Measurements from ENCODE around the gene SYVN1. TPM values are rescaled to one million over a fixed set of nuclear protein-coding genes. Genes with fewer than 3 reads are reported as not detected.
A peak's percentile ranks its signal among the peaks of the same experiment; 100 is the strongest.
"Not testable (repeated sequence)": the region's sequence is repeated elsewhere in the genome, so short reads cannot be mapped to it uniquely, and the experiment has no call there.

SYVN1 gene
- total RNA-seq, 1 experiment from 2014 or later, result 74.9 TPM

- H3K36me3 Mint-ChIP-seq (ENCODE audit: insufficient read depth, unreplicated experiment), result no peaks in the 10 kb centered on the region
- DNase-seq (ENCODE audit: unreplicated experiment), result no peak
- H3K4me3 Mint-ChIP-seq (ENCODE audit: unreplicated experiment), result peak overlapping the region; percentile 45
- intact Hi-C loops (cut with micrococcal nuclease), result no loop called here
- ChIA-PET POLR2A (interaction anchor here (0.7 to 7.0 kb wide), 7 partner anchors 12 to 34 kb away, joined by 3 to 56 read pairs (median 9); partner anchors contain the start of genes CAPN1, FAU, MRPL49 and SYVN1), CTCF (no interaction called here)
- H3K27ac Mint-ChIP-seq (ENCODE audit: low read depth, unreplicated experiment), result peak overlapping the region; percentile 78
- no TSS peak for BruUV-seq (replicated peaks)
- no peaks in the 10 kb centered on the region for H3K27me3 Mint-ChIP-seq (ENCODE audit: insufficient read depth, unreplicated experiment)
- peaks cover 22% of the 10 kb centered on the region for H3K4me1 Mint-ChIP-seq (ENCODE audit: insufficient read depth, unreplicated experiment)
- no peaks in the 10 kb centered on the region for H3K9me3 Mint-ChIP-seq (ENCODE audit: unreplicated experiment)
- no peak for TF ChIP-seq CTCF (IDR thresholded peaks at IDR 0.05; ENCODE audit: unreplicated experiment)
These were observed 17.1 kb upstream of the SYVN1 start for GRCh38 chr11:65151331-65151899.

DNA sequence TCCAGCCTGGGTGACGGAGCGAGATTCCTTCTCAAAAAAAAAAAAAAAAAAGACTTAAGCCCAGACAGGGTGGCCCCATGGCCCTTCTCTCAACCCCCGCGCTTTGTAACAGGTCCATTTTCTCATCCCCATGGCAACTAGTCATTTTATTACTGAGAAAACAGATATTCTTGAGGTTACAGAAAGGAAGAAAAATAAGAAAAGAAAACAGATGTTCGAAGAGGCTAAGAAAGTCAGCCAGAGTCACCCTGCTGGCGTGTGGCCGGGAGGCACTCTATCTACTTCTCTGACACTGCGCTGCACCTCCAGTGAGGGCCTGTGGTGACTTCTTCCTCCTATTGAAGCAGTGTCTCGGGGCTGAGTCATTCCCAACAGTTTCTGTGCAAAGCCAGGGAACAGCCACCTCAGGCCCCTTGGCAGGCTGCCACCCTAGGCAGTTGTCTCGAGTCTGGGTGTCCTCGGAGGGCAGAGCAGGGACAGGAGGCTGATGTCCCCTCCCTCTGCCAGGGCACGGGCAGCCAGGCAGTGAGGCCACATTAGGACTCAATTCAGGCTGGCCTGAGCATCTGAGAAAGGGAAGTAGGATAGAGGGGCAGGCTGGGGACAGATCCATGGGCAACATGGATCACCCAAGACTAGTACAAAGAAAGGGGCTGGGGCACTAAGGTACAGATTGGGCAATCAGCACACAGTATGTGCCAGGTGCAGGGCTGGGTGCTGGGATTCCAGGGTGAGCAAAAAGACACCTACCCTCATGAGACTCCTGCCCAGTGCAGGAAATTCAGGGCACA is 16.4 kb upstream of the SYVN1 start:
- ChIA-PET POLR2A (interaction anchor here (0.7 to 7.0 kb wide), 5 partner anchors 12 to 33 kb away, joined by 3 to 56 read pairs (median 9); partner anchors contain the start of genes FAU, MRPL49, SYVN1 and ZNHIT2), CTCF (interaction anchor here (0.5 kb wide), 1 partner anchor 29 kb away, joined by 3 read pairs; no protein-coding TSS in a partner anchor)
- Mint-ChIP-seq H3K4me3 (ENCODE audit: unreplicated experiment) (peak overlapping the region; percentile 45), H3K9me3 (ENCODE audit: unreplicated experiment) (no peaks in the 10 kb centered on the region), H3K36me3 (ENCODE audit: insufficient read depth, unreplicated experiment) (no peaks in the 10 kb centered on the region), H3K4me1 (ENCODE audit: insufficient read depth, unreplicated experiment) (peaks cover 22% of the 10 kb centered on the region), H3K27ac (ENCODE audit: low read depth, unreplicated experiment) (peak overlapping the region; percentile 78), H3K27me3 (ENCODE audit: insufficient read depth, unreplicated experiment) (no peaks in the 10 kb centered on the region)
- intact Hi-C loops (cut with micrococcal nuclease), result no loop called here
- TF ChIP-seq CTCF (IDR thresholded peaks at IDR 0.05; ENCODE audit: unreplicated experiment), result no peak
- no TSS peak for BruUV-seq (replicated peaks)
- peak; percentile 96 for DNase-seq (ENCODE audit: unreplicated experiment)

DNA sequence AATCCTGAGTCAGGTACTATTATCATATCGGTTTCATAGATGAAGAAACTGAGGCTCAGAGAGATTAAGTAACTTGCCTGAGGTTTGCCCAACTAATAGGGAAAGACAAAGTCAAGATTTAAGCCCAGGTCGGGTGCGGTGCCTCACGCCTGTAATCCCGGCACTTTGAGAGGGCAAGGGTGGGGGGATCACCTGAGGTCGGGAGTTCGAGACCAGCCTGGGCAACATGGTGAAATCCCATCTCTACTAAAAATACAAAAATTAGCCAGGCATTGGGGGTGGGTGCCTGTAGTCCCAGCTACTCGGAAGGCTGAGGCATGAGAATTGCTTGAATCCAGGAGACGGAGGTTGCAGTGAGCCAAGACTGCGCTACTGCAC is 15.8 kb upstream of the SYVN1 start:
- Mint-ChIP-seq H3K4me3 (ENCODE audit: unreplicated experiment) (peak overlapping the region; percentile 45), H3K27ac (ENCODE audit: low read depth, unreplicated experiment) (peak overlapping the region; percentile 78), H3K4me1 (ENCODE audit: insufficient read depth, unreplicated experiment) (peaks cover 22% of the 10 kb centered on the region)
- H3K27me3 Mint-ChIP-seq (ENCODE audit: insufficient read depth, unreplicated experiment); intact Hi-C loops (cut with micrococcal nuclease); DNase-seq (ENCODE audit: unreplicated experiment); H3K9me3 Mint-ChIP-seq (ENCODE audit: unreplicated experiment); H3K36me3 Mint-ChIP-seq (ENCODE audit: insufficient read depth, unreplicated experiment); BruUV-seq (replicated peaks): not testable (repeated sequence)
- ChIA-PET POLR2A (interaction anchor here (7.0 kb wide), 1 partner anchor 15 kb away, joined by 56 read pairs; the partner anchor contains the start of gene SYVN1), CTCF (interaction anchor here (0.5 kb wide), 1 partner anchor 29 kb away, joined by 3 read pairs; no protein-coding TSS in a partner anchor)

GRCh38 chr11:65148657-65149056 is 14.3 kb upstream of the SYVN1 start:
- BruUV-seq (replicated peaks), result no TSS peak
- intact Hi-C loops (cut with micrococcal nuclease), result no loop called here
- Mint-ChIP-seq H3K4me1 (ENCODE audit: insufficient read depth, unreplicated experiment) (peaks cover 22% of the 10 kb centered on the region), H3K36me3 (ENCODE audit: insufficient read depth, unreplicated experiment) (no peaks in the 10 kb centered on the region), H3K27ac (ENCODE audit: low read depth, unreplicated experiment) (no peak overlapping the region), H3K27me3 (ENCODE audit: insufficient read depth, unreplicated experiment) (no peaks in the 10 kb centered on the region), H3K4me3 (ENCODE audit: unreplicated experiment) (no peak overlapping the region), H3K9me3 (ENCODE audit: unreplicated experiment) (no peaks in the 10 kb centered on the region)
- no peak for DNase-seq (ENCODE audit: unreplicated experiment)
- no peak for TF ChIP-seq CTCF (IDR thresholded peaks at IDR 0.05; ENCODE audit: unreplicated experiment)
- ChIA-PET CTCF (interaction anchor here (0.6 to 1.6 kb wide), 2 partner anchors 13 to 601 kb away, joined by 3 to 4 read pairs; no protein-coding TSS in a partner anchor), POLR2A (interaction anchor here (1.1 to 7.0 kb wide), 2 partner anchors 13 to 33 kb away, joined by 3 to 56 read pairs; partner anchors contain the start of genes CAPN1 and SYVN1)
